GM18505 (cell line): Measurements from ENCODE around the gene TSPAN3.

ENCODE experiments used
- ATAC-seq: cut with Tn5 transposase; IDR thresholded peaks from one replicate; pipeline ENCODE4 v1.9.1; 2021; ENCODE audit not compliant: unreplicated experiment
- POLR2A ChIP-seq: IDR thresholded peaks from 4 replicates; pipeline ENCODE4 v1.6.1; 2011; ENCODE audit warnings: borderline replicate concordance; ENCODE audit not compliant: insufficient read depth, insufficient read length; ENCODE audit errors: extremely low read depth

The TSPAN3 gene

GRCh38 chr15:77097248-77097721 lies 26.4 kb upstream of the TSPAN3 start:
- no peak for ATAC-seq
- TF ChIP-seq POLR2A: no peak

GRCh38 chr15:77096541-77096940 lies 25.6 kb upstream of the TSPAN3 start:
- TF ChIP-seq POLR2A: no peak
- no peak for ATAC-seq

DNA sequence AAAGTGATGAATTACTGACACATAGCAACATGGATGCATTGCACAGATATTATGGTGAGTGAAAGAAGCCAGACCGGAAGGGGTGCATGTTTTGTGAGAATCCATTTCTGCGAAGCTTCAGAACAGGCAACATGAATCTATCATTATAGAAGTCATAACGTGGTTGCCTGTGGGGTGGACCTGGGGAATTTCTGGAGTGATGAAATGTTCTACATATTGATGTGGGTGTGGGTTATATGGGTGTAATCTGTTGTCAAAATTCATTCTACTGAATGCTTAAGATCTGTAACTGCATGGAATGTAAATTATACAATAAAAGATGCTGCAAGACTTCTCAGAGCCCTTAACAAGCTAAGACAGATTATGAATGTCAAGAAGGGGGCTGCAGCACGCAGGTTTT lies 25.2 kb upstream of the TSPAN3 start:
- no peak for TF ChIP-seq POLR2A
- no peak for ATAC-seq

DNA sequence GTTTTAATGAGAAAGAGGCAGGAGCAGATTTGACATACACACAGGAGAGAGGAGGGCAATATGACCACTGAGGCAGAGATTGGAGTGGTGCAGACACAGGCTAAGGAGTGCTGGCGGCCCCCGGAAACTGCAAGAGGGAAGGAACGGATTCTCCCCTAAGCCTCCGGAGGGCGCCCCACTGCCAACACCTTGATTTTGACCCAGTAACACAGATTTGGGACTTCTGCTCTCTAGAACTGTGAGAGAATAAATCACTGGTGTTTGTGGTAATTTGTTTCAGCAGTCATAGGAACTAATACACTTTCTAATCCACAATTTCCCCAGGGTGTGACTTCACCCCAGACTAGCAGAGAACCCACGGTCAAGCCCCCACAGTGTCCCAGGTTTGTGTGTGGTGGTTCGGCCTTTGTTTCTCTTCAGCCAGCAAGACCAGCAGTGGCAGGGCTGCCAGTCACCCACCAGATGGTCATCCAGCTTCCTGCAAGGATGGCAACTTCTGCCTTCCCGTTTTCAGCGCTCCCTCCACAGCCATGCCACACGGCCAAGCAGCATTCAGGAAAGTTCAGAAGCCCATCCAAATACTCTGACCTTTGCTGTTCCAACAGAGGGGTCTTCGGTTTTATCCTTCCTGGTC lies 23.6 kb upstream of the TSPAN3 start:
- TF ChIP-seq POLR2A: no peak
- no peak for ATAC-seq

- no peak for ATAC-seq
- no peak for TF ChIP-seq POLR2A
Observed at GRCh38 chr15:77093436-77093835, 22.5 kb upstream of the TSPAN3 start.

DNA sequence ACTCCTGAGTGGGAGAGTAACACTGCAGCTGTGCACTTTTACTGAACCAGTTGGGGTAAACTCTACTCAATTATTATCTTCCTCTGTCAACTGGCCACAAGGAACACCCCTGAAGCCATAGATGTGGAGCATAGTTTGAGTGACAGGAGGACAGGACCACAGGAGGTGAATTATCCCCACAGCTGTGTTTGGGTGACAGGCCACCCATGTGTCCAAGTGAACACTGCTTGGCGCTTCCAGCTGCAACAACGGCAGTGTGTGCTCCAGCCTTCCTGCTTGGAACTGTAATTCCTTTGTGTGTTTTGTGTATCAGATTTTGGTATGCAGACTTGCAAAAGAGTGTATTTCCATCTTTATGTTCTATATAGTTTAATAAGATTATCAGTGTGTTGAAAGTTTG lies 20.2 kb upstream of the TSPAN3 start:
- TF ChIP-seq POLR2A: no peak
- no peak for ATAC-seq

DNA sequence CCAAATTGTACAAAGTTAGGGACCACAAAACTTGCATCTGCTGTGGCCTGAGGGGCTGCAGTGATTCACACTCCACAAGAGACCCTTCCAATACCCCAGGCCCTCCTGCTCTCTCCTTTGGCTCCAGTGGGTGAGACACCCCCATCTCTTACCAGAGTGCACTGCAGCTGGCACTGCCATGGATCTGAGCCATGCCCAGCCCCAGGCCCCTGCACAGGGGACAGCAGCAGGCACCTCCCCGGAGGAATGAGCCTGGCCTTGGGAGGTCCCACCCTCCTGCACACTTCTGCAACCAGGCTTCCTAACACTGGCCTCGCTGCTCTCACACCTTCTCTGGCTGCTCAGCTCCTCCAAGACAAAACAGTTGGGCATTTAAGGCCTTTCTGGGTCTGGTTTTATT lies 16.3 kb upstream of the TSPAN3 start:
- no peak for ATAC-seq
- no peak for TF ChIP-seq POLR2A

- no peak for TF ChIP-seq POLR2A
- no peak for ATAC-seq
Observed at GRCh38 chr15:77085297-77085696, 14.4 kb upstream of the TSPAN3 start.

DNA sequence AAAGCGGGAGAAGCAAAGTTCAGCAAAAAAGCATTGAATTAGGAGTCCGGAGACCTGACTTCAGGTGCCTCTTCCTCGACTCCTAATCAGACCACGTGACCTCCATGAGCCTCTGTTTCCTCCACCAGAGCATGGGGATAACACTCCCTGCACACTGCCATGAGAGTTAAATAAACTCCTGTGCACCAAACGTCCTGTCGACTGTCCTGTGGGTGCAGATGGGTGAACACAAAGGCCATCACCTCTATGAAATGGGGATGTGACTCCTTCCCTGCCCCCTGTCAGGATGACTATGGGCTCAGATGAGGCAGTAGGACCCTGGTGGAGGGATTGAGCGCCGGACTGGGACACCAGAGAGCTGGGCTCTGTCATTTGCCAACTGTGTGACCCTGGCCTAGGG lies 13.5 kb upstream of the TSPAN3 start:
- no peak for TF ChIP-seq POLR2A
- ATAC-seq: no peak

GRCh38 chr15:77083381-77084160 lies 12.7 kb upstream of the TSPAN3 start:
- peak; percentile 58 for ATAC-seq
- TF ChIP-seq POLR2A: peak; percentile 59

DNA sequence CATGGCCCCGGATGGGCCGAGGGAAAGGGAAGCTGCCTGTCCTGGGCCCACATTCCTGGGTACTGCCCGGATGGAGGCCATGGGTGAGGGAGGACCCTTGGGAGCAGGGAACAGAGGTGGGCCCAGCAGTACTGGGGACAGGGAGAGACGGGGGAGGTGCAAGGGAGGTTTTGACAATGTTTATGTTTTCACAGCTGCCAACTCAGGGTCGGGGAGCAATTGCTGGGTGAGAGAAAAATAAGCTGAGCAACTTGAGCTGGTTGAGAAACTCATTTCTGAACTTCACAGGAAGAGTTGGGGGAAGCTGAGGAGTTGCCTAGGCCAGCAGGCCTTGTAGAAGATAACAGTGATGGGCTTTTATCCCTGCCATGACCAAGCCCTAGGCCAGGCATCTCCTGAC lies 11.1 kb upstream of the TSPAN3 start:
- no peak for TF ChIP-seq POLR2A
- no peak for ATAC-seq

- no peak for TF ChIP-seq POLR2A
Observed at GRCh38 chr15:77076323-77076915, 5.5 kb upstream of the TSPAN3 start.

GRCh38 chr15:77075528-77075927 lies 4.6 kb upstream of the TSPAN3 start:
- no peak for TF ChIP-seq POLR2A
- no peak for ATAC-seq

More at GRCh38 chr15:77076323-77076915, 5.5 kb upstream of the TSPAN3 start:
- ATAC-seq: no peak

- ATAC-seq: no peak
- TF ChIP-seq POLR2A: no peak
Observed at GRCh38 chr15:77074350-77074749, 3.4 kb upstream of the TSPAN3 start.
